Thyroid gland (tissue), 4 donors: ENCODE measurements around the gene USP51.

ENCODE experiments used
- POLR2A ChIP-seq, 2 donors: fragments of 450-650 bp; IDR thresholded peaks; one replicate each; pipeline ENCODE4 v1.6.1; 2017; ENCODE audit warnings: antibody characterized with exemption in 2 of 2, mild to moderate bottlenecking in 2 of 2, moderate library complexity in 1 of 2
- TF ChIP-seq, protein P1 (sequence below), 6 experiments: fragments of 200-600 bp in 3 of 6; fragments of 450-650 bp in 3 of 6; sonication (generic) in 3 of 6; IDR thresholded peaks; one replicate each; pipeline ENCODE4 v1.5.1; 2016 to 2019; ENCODE audit warnings: antibody characterized with exemption in 6 of 6, mild to moderate bottlenecking in 2 of 6, inconsistent platforms in 1 of 6, moderate library complexity in 1 of 6

GRCh38 chrX:55451141-55451540 is 38.5 kb downstream of the USP51 start:
- TF ChIP-seq, protein P1, sequence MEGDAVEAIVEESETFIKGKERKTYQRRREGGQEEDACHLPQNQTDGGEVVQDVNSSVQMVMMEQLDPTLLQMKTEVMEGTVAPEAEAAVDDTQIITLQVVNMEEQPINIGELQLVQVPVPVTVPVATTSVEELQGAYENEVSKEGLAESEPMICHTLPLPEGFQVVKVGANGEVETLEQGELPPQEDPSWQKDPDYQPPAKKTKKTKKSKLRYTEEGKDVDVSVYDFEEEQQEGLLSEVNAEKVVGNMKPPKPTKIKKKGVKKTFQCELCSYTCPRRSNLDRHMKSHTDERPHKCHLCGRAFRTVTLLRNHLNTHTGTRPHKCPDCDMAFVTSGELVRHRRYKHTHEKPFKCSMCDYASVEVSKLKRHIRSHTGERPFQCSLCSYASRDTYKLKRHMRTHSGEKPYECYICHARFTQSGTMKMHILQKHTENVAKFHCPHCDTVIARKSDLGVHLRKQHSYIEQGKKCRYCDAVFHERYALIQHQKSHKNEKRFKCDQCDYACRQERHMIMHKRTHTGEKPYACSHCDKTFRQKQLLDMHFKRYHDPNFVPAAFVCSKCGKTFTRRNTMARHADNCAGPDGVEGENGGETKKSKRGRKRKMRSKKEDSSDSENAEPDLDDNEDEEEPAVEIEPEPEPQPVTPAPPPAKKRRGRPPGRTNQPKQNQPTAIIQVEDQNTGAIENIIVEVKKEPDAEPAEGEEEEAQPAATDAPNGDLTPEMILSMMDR (IDR thresholded peaks at IDR 0.05) = no peak
- no peak for TF ChIP-seq POLR2A (IDR thresholded peaks at IDR 0.05)
